Muscle layer of duodenum (tissue), 2 donors: Measurements from ENCODE around the gene GPR78.
"Not testable (repeated sequence)": the region's sequence is repeated elsewhere in the genome, so short reads cannot be mapped to it uniquely, and the experiment has no call there.

Experiments
- H3K27ac ChIP-seq: one replicate; pipeline ENCODE4 v1.7.0; 2013; ENCODE audit warnings: mild to moderate bottlenecking, low read length
- H3K27me3 ChIP-seq: one replicate; pipeline ENCODE4 v1.7.0; 2013; ENCODE audit warnings: low read depth, mild to moderate bottlenecking, control low read depth, low read length
- H3K36me3 ChIP-seq, 2 donors: one replicate each; pipeline ENCODE4 v1.7.0; 2013; ENCODE audit warnings: low read length in 2 of 2, control low read depth in 1 of 2, mild to moderate bottlenecking in 1 of 2; ENCODE audit not compliant: insufficient read depth in 2 of 2, control insufficient read depth in 1 of 2
- H3K4me1 ChIP-seq, 2 donors: one replicate each; pipeline ENCODE4 v1.7.0; 2013; ENCODE audit warnings: low read length in 2 of 2, mild to moderate bottlenecking in 2 of 2, control low read depth in 1 of 2, moderate library complexity in 1 of 2; ENCODE audit not compliant: insufficient read depth in 2 of 2, control insufficient read depth in 1 of 2
- H3K4me3 ChIP-seq, 2 donors: one replicate each; pipeline ENCODE4 v1.7.0; 2013; ENCODE audit warnings: low read length in 2 of 2, low read depth in 1 of 2, mild to moderate bottlenecking in 1 of 2
- H3K9me3 ChIP-seq, 2 donors: one replicate each; pipeline ENCODE4 v1.7.0; 2013; ENCODE audit warnings: low read length in 2 of 2, control low read depth in 1 of 2, mild to moderate bottlenecking in 1 of 2; ENCODE audit not compliant: control insufficient read depth in 1 of 2
- donor health status: healthy.

GPR78 gene

GRCh38 chr4:8615921-8616787 lies 36.0 kb downstream of the GPR78 start:
- Histone ChIP-seq H3K9me3 (no peaks in the 10 kb centered on the region), H3K27ac (no peak overlapping the region), H3K27me3 (no peaks in the 10 kb centered on the region), H3K4me3 (no peak overlapping the region), H3K4me1 (no peaks in the 10 kb centered on the region), H3K36me3 (no peaks in the 10 kb centered on the region)

- H3K9me3 ChIP-seq, result no peaks in the 10 kb centered on the region
- no peaks in the 10 kb centered on the region for H3K4me1 ChIP-seq
- no peaks in the 10 kb centered on the region for H3K36me3 ChIP-seq
- no peak overlapping the region for H3K27ac ChIP-seq
- H3K4me3 ChIP-seq, result no peak overlapping the region
- H3K27me3 ChIP-seq, result no peaks in the 10 kb centered on the region
These were observed 36.6 kb downstream of the GPR78 start for GRCh38 chr4:8616831-8617230.

GRCh38 chr4:8617486-8618040 lies 37.4 kb downstream of the GPR78 start:
- Histone ChIP-seq H3K36me3 (no peaks in the 10 kb centered on the region), H3K27ac (no peak overlapping the region), H3K9me3 (no peaks in the 10 kb centered on the region), H3K4me3 (no peak overlapping the region), H3K27me3 (no peaks in the 10 kb centered on the region), H3K4me1 (no peaks in the 10 kb centered on the region)

- Histone ChIP-seq H3K27me3 (no peaks in the 10 kb centered on the region), H3K4me3 (no peak overlapping the region)
These were observed 38.2 kb downstream of the GPR78 start for GRCh38 chr4:8618421-8618820.

GRCh38 chr4:8618961-8619720 lies 38.9 kb downstream of the GPR78 start:
- no peak overlapping the region for H3K27ac ChIP-seq
- no peaks in the 10 kb centered on the region for H3K4me1 ChIP-seq
- no peaks in the 10 kb centered on the region for H3K9me3 ChIP-seq
- no peak overlapping the region for H3K4me3 ChIP-seq
- no peaks in the 10 kb centered on the region for H3K27me3 ChIP-seq
- H3K36me3 ChIP-seq, result no peaks in the 10 kb centered on the region

More at GRCh38 chr4:8618421-8618820, 38.2 kb downstream of the GPR78 start:
- Histone ChIP-seq H3K9me3 (no peaks in the 10 kb centered on the region), H3K4me1 (no peaks in the 10 kb centered on the region), H3K36me3 (no peaks in the 10 kb centered on the region), H3K27ac (no peak overlapping the region)

GRCh38 chr4:8621135-8621534 lies 40.9 kb downstream of the GPR78 start:
- H3K27ac ChIP-seq, H3K9me3 ChIP-seq, H3K36me3 ChIP-seq, H3K27me3 ChIP-seq, H3K4me3 ChIP-seq, H3K4me1 ChIP-seq: not testable (repeated sequence)

GRCh38 chr4:8624601-8625272 lies 44.5 kb downstream of the GPR78 start:
- not testable (repeated sequence) for H3K9me3 ChIP-seq, H3K27me3 ChIP-seq, H3K27ac ChIP-seq, H3K4me1 ChIP-seq, H3K4me3 ChIP-seq, H3K36me3 ChIP-seq

GRCh38 chr4:8630240-8630905 lies 50.2 kb downstream of the GPR78 start:
- not testable (repeated sequence) for H3K4me3 ChIP-seq, H3K36me3 ChIP-seq, H3K4me1 ChIP-seq, H3K9me3 ChIP-seq, H3K27ac ChIP-seq, H3K27me3 ChIP-seq

GRCh38 chr4:8631896-8632295 lies 51.7 kb downstream of the GPR78 start:
- not testable (repeated sequence) for H3K27ac ChIP-seq, H3K27me3 ChIP-seq, H3K4me1 ChIP-seq, H3K36me3 ChIP-seq, H3K9me3 ChIP-seq, H3K4me3 ChIP-seq

GRCh38 chr4:8634773-8635172 lies 54.6 kb downstream of the GPR78 start:
- H3K27me3 ChIP-seq, H3K9me3 ChIP-seq, H3K36me3 ChIP-seq, H3K4me1 ChIP-seq, H3K27ac ChIP-seq, H3K4me3 ChIP-seq: not testable (repeated sequence)
